ENCODE data around the gene EPHB1.

DNA sequence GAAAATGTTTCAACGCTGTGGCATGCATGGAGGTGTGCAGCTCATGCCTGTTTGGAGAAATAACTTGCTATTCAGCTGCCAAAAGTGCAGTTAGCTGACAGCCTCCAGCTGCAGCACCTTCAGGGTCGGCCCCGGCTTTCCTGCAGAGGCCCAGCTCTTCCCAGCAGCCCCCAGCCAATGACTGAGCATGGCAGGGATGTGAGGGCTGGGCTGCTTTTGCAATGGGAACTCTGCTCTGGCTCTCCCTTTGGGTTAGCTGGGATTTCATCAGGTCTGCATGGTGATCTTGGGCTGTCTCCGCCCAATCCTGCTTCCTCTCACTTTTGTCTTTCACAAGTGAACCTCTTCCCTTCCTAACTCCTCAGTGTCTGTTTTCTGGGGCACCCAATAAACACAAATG, 396.6 kb downstream of the EPHB1 start:
- TF ChIP-seq, protein P1, sequence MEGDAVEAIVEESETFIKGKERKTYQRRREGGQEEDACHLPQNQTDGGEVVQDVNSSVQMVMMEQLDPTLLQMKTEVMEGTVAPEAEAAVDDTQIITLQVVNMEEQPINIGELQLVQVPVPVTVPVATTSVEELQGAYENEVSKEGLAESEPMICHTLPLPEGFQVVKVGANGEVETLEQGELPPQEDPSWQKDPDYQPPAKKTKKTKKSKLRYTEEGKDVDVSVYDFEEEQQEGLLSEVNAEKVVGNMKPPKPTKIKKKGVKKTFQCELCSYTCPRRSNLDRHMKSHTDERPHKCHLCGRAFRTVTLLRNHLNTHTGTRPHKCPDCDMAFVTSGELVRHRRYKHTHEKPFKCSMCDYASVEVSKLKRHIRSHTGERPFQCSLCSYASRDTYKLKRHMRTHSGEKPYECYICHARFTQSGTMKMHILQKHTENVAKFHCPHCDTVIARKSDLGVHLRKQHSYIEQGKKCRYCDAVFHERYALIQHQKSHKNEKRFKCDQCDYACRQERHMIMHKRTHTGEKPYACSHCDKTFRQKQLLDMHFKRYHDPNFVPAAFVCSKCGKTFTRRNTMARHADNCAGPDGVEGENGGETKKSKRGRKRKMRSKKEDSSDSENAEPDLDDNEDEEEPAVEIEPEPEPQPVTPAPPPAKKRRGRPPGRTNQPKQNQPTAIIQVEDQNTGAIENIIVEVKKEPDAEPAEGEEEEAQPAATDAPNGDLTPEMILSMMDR (IDR thresholded peaks at IDR 0.05): no peak
- TF ChIP-seq POLR2AphosphoS5 (IDR thresholded peaks at IDR 0.05) (no peak), EP300 (IDR thresholded peaks at IDR 0.05; ENCODE audit: low read depth) (no peak)

Data from transverse colon (tissue), 4 donors.